WTC11 (cell line): ENCODE measurements around the gene ZBTB20. TPM values are rescaled to one million over a fixed set of nuclear protein-coding genes. Genes with fewer than 3 reads are reported as not detected.

Source experiments
- ATAC-seq: fragments of 200-7000 bp; cut with Tn5 transposase; 2 replicates; pipeline ENCODE4 v1.10.0; 2021; ENCODE audit warnings: mild to moderate bottlenecking, moderate library complexity
- CTCF ChIA-PET: fragments of 300-600 bp; sonication (Branson Sonifier 250); formaldehyde crosslinking; loops from one replicate; lab custom pipeline; 2021; ENCODE audit warnings: antibody characterized with exemption; lab: Charles Lee
- POLR2A ChIA-PET: fragments of 350-600 bp; sonication (Branson Sonifier 250); formaldehyde crosslinking; loops from one replicate; lab custom pipeline; 2021; ENCODE audit warnings: antibody characterized with exemption; lab: Charles Lee
- DNase-seq: peaks from one replicate; pipeline ENCODE4 v3.0.0; 2021; ENCODE audit warnings: low spot score
- H3K27ac Mint-ChIP-seq: 2 replicates; pipeline ENCODE4 v1.8.0; 2021; ENCODE audit warnings: mixed read lengths
- H3K27me3 Mint-ChIP-seq: 2 replicates; pipeline ENCODE4 v1.8.0; 2021; ENCODE audit warnings: low read depth, mild to moderate bottlenecking, moderate library complexity, mixed read lengths
- H3K36me3 Mint-ChIP-seq: 2 replicates; pipeline ENCODE4 v1.8.0; 2021; ENCODE audit warnings: mixed read lengths
- H3K4me1 Mint-ChIP-seq: 2 replicates; pipeline ENCODE4 v1.8.0; 2022; ENCODE audit warnings: mixed read lengths
- H3K4me3 Mint-ChIP-seq: 2 replicates; pipeline ENCODE4 v1.8.0; 2021; ENCODE audit warnings: mild to moderate bottlenecking, moderate library complexity, mixed read lengths
- H3K9me3 Mint-ChIP-seq: 2 replicates; pipeline ENCODE4 v1.8.0; 2021; ENCODE audit warnings: mixed read lengths
- ESRRA ChIP-seq: sonication (generic); formaldehyde crosslinking; IDR thresholded peaks from 2 replicates; pipeline ENCODE4 v1.8.1; 2022; ENCODE audit warnings: mild to moderate bottlenecking, missing genetic modification reagents, borderline replicate concordance
- GABPB1 ChIP-seq: sonication (generic); formaldehyde crosslinking; IDR thresholded peaks from 2 replicates; pipeline ENCODE4 v1.8.1; 2023; ENCODE audit warnings: mild to moderate bottlenecking, missing genetic modification reagents
- GRHL2 ChIP-seq: fragments of 250-450 bp; sonication (Bioruptor Pico); IDR thresholded peaks from 2 replicates; pipeline ENCODE4 v1.8.0; 2022; ENCODE audit warnings: mild to moderate bottlenecking, moderate library complexity; ENCODE audit not compliant: insufficient replicate concordance, severe bottlenecking
- JUN ChIP-seq: sonication (generic); formaldehyde crosslinking; IDR thresholded peaks from 2 replicates; pipeline ENCODE4 v1.8.0; 2023; ENCODE audit warnings: mild to moderate bottlenecking, missing genetic modification reagents
- MYBL2 ChIP-seq: sonication (generic); formaldehyde crosslinking; IDR thresholded peaks from 2 replicates; pipeline ENCODE4 v1.8.1; 2023; ENCODE audit warnings: mild to moderate bottlenecking, moderate library complexity, missing genetic modification reagents
- NFATC4 ChIP-seq: fragments of 250-450 bp; sonication (Bioruptor Pico); IDR thresholded peaks from 2 replicates; pipeline ENCODE4 v1.9.0; 2021; ENCODE audit warnings: mild to moderate bottlenecking
- OVOL2 ChIP-seq: fragments of 250-450 bp; sonication (Bioruptor Pico); IDR thresholded peaks from 2 replicates; pipeline ENCODE4 v1.9.0; 2021; ENCODE audit warnings: mild to moderate bottlenecking, borderline replicate concordance
- PRRX2 ChIP-seq: fragments of 250-450 bp; sonication (Bioruptor Pico); IDR thresholded peaks from 2 replicates; pipeline ENCODE4 v1.8.0; 2021; ENCODE audit warnings: mild to moderate bottlenecking
- SOX15 ChIP-seq: fragments of 250-450 bp; sonication (Bioruptor Pico); IDR thresholded peaks from 2 replicates; pipeline ENCODE4 v1.9.0; 2021; ENCODE audit warnings: mild to moderate bottlenecking
- ZNF232 ChIP-seq: sonication (generic); formaldehyde crosslinking; IDR thresholded peaks from 2 replicates; pipeline ENCODE4 v1.8.0; 2022; ENCODE audit warnings: mild to moderate bottlenecking, missing genetic modification reagents
- ZNF317 ChIP-seq: sonication (generic); formaldehyde crosslinking; IDR thresholded peaks from 2 replicates; pipeline ENCODE4 v1.8.1; 2023; ENCODE audit warnings: low read depth, mild to moderate bottlenecking, moderate library complexity, missing genetic modification reagents, borderline replicate concordance
- ZNF423 ChIP-seq: fragments of 250-450 bp; sonication (Bioruptor Pico); IDR thresholded peaks from 2 replicates; pipeline ENCODE4 v2.1.2; 2022; ENCODE audit warnings: mild to moderate bottlenecking, moderate library complexity
- total RNA-seq: library from RNA; stranded (reverse); gene quantifications from 3 replicates; pipeline ENCODE4 v1.2.3, GENCODE V29; 2021
- TF ChIP-seq, protein P1 (sequence below): sonication (generic); formaldehyde crosslinking; IDR thresholded peaks from 2 replicates; pipeline ENCODE4 v1.8.1; 2022; ENCODE audit warnings: mild to moderate bottlenecking, missing genetic modification reagents, moderate library complexity, borderline replicate concordance
- TF ChIP-seq, protein P2 (sequence below): sonication (generic); formaldehyde crosslinking; IDR thresholded peaks from 2 replicates; pipeline ENCODE4 v1.8.1; 2022; ENCODE audit warnings: low read depth, mild to moderate bottlenecking, moderate library complexity, missing genetic modification reagents, borderline replicate concordance
- TF ChIP-seq, protein P3 (sequence below): sonication (generic); formaldehyde crosslinking; IDR thresholded peaks from 2 replicates; pipeline ENCODE4 v1.8.0; 2023; ENCODE audit warnings: missing genetic modification reagents
- TF ChIP-seq, protein P4 (sequence below): sonication (generic); formaldehyde crosslinking; IDR thresholded peaks from 2 replicates; pipeline ENCODE4 v1.8.1; 2023; ENCODE audit warnings: mild to moderate bottlenecking, missing genetic modification reagents
- TF ChIP-seq, protein P5 (sequence below): sonication (generic); formaldehyde crosslinking; IDR thresholded peaks from 2 replicates; pipeline ENCODE4 v1.8.1; 2022; ENCODE audit warnings: missing genetic modification reagents, borderline replicate concordance
- TF ChIP-seq, protein P6 (sequence below): fragments of 250-450 bp; sonication (Bioruptor Pico); IDR thresholded peaks from 2 replicates; pipeline ENCODE4 v1.9.0; 2021; ENCODE audit warnings: moderate library complexity, mild to moderate bottlenecking, inconsistent platforms, borderline replicate concordance
- TF ChIP-seq, protein P7 (sequence below): sonication (generic); formaldehyde crosslinking; IDR thresholded peaks from 2 replicates; pipeline ENCODE4 v1.8.0; 2022; ENCODE audit warnings: mild to moderate bottlenecking, missing genetic modification reagents

The ZBTB20 gene
- total RNA-seq, 1 experiment from 2014 or later: 1.5 TPM

DNA sequence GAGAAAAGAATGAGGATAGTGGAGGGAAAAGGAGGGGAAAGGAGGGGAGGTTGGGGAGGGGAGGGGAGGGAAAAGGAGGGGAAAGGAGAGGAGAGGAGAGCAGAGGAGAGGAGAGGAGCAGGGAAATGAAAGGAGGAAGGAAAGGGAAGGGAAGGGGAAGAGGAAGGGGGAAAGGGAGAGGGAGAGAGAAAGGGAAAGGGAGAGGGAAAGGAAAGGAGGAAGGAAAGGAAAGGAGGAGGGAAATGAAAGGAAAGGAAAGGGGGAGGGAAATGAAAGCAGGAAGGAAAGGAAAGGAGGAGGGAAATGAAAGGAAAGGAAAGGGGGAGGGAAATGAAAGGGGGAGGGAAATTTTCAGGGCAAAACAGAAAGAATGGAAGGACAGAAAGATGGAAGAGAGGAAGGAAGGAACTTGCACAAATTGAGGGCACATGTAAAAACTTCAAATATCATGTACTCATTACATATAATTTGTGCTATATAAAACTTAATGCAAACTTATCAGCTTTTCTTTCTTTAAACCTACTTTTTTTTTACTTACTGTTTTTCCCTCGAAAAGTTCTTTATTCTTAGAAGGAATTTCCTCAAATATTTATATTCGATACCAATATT lies 148.0 kb downstream of the ZBTB20 start:
- TF ChIP-seq, protein P1, sequence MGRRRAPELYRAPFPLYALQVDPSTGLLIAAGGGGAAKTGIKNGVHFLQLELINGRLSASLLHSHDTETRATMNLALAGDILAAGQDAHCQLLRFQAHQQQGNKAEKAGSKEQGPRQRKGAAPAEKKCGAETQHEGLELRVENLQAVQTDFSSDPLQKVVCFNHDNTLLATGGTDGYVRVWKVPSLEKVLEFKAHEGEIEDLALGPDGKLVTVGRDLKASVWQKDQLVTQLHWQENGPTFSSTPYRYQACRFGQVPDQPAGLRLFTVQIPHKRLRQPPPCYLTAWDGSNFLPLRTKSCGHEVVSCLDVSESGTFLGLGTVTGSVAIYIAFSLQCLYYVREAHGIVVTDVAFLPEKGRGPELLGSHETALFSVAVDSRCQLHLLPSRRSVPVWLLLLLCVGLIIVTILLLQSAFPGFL (CRISPR knock-in tag): no peak
- TF ChIP-seq JUN (CRISPR knock-in tag) (no peak), OVOL2 (CRISPR knock-in tag) (no peak), NFATC4 (CRISPR knock-in tag) (no peak), ZNF423 (no peak), PRRX2 (CRISPR knock-in tag) (no peak), ZNF317 (no peak), GRHL2 (CRISPR knock-in tag) (no peak), ESRRA (CRISPR knock-in tag) (no peak), MYBL2 (CRISPR knock-in tag) (no peak), GABPB1 (CRISPR knock-in tag) (no peak), SOX15 (CRISPR knock-in tag) (no peak), ZNF232 (CRISPR knock-in tag) (no peak)
- TF ChIP-seq, protein P2, sequence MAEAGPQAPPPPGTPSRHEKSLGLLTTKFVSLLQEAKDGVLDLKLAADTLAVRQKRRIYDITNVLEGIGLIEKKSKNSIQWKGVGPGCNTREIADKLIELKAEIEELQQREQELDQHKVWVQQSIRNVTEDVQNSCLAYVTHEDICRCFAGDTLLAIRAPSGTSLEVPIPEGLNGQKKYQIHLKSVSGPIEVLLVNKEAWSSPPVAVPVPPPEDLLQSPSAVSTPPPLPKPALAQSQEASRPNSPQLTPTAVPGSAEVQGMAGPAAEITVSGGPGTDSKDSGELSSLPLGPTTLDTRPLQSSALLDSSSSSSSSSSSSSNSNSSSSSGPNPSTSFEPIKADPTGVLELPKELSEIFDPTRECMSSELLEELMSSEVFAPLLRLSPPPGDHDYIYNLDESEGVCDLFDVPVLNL (CRISPR knock-in tag): no peak
- TF ChIP-seq, protein P3, sequence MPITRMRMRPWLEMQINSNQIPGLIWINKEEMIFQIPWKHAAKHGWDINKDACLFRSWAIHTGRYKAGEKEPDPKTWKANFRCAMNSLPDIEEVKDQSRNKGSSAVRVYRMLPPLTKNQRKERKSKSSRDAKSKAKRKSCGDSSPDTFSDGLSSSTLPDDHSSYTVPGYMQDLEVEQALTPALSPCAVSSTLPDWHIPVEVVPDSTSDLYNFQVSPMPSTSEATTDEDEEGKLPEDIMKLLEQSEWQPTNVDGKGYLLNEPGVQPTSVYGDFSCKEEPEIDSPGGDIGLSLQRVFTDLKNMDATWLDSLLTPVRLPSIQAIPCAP (CRISPR knock-in tag): no peak
- TF ChIP-seq, protein P4, sequence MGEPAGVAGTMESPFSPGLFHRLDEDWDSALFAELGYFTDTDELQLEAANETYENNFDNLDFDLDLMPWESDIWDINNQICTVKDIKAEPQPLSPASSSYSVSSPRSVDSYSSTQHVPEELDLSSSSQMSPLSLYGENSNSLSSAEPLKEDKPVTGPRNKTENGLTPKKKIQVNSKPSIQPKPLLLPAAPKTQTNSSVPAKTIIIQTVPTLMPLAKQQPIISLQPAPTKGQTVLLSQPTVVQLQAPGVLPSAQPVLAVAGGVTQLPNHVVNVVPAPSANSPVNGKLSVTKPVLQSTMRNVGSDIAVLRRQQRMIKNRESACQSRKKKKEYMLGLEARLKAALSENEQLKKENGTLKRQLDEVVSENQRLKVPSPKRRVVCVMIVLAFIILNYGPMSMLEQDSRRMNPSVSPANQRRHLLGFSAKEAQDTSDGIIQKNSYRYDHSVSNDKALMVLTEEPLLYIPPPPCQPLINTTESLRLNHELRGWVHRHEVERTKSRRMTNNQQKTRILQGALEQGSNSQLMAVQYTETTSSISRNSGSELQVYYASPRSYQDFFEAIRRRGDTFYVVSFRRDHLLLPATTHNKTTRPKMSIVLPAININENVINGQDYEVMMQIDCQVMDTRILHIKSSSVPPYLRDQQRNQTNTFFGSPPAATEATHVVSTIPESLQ (CRISPR knock-in tag): no peak
- TF ChIP-seq, protein P5, sequence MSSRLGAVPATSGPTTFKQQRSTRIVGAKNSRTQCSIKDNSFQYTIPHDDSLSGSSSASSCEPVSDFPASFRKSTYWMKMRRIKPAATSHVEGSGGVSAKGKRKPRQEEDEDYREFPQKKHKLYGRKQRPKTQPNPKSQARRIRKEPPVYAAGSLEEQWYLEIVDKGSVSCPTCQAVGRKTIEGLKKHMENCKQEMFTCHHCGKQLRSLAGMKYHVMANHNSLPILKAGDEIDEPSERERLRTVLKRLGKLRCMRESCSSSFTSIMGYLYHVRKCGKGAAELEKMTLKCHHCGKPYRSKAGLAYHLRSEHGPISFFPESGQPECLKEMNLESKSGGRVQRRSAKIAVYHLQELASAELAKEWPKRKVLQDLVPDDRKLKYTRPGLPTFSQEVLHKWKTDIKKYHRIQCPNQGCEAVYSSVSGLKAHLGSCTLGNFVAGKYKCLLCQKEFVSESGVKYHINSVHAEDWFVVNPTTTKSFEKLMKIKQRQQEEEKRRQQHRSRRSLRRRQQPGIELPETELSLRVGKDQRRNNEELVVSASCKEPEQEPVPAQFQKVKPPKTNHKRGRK (CRISPR knock-in tag): no peak
- TF ChIP-seq, protein P6, sequence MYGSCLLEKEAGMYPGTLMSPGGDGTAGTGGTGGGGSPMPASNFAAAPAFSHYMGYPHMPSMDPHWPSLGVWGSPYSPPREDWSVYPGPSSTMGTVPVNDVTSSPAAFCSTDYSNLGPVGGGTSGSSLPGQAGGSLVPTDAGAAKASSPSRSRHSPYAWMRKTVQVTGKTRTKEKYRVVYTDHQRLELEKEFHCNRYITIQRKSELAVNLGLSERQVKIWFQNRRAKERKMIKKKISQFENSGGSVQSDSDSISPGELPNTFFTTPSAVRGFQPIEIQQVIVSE (CRISPR knock-in tag): no peak
- TF ChIP-seq, protein P7, sequence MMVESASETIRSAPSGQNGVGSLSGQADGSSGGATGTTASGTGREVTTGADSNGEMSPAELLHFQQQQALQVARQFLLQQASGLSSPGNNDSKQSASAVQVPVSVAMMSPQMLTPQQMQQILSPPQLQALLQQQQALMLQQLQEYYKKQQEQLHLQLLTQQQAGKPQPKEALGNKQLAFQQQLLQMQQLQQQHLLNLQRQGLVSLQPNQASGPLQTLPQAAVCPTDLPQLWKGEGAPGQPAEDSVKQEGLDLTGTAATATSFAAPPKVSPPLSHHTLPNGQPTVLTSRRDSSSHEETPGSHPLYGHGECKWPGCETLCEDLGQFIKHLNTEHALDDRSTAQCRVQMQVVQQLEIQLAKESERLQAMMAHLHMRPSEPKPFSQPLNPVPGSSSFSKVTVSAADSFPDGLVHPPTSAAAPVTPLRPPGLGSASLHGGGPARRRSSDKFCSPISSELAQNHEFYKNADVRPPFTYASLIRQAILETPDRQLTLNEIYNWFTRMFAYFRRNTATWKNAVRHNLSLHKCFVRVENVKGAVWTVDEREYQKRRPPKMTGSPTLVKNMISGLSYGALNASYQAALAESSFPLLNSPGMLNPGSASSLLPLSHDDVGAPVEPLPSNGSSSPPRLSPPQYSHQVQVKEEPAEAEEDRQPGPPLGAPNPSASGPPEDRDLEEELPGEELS (CRISPR knock-in tag): no peak
- no peak overlapping the region for H3K27ac Mint-ChIP-seq
- H3K4me3 Mint-ChIP-seq: no peak overlapping the region
- CTCF ChIA-PET: no interaction called here
- H3K4me1 Mint-ChIP-seq: no peaks in the 10 kb centered on the region
- H3K9me3 Mint-ChIP-seq: no peaks in the 10 kb centered on the region
- DNase-seq (no peak), ATAC-seq (no peak)
- POLR2A ChIA-PET: no interaction called here
- H3K27me3 Mint-ChIP-seq: peaks cover 5% of the 10 kb centered on the region; the same call in 1 of the 2 replicates
- no peaks in the 10 kb centered on the region for H3K36me3 Mint-ChIP-seq
